Glomerular visceral epithelial cell (primary cell): ENCODE data around the gene IGFALS.

ENCODE experiments used
- DNase-seq: peaks from one replicate; pipeline ENCODE4 v3.0.0-alpha.2; 2016; ENCODE audit errors: extremely low spot score

The IGFALS gene

DNA sequence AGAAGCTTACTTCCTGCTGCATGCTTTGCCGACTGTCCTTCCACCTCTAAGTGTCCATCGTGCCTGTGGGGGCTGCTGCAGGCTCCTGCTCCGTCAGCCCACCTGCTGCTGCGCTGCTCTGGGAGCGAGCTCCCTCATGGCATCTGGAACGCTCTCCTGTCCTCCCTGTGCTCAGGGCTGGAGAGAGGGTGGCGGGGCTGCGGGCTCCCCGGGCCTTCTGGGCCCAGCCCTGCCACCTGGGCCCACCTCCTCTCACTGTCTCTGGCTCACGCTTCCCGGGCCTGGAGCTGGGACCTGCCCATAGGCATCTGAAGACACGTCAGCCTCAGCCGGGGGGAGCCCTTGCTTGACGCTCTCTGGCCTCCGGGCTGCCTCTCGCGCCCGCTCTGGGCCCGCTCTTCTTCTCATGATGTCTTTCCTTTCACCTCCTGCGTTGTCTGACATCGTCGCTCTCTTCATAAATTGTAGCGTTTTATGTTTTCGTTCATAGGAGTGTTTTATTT is 49.1 kb downstream of the IGFALS start:
- DNase-seq = no peak

DNA sequence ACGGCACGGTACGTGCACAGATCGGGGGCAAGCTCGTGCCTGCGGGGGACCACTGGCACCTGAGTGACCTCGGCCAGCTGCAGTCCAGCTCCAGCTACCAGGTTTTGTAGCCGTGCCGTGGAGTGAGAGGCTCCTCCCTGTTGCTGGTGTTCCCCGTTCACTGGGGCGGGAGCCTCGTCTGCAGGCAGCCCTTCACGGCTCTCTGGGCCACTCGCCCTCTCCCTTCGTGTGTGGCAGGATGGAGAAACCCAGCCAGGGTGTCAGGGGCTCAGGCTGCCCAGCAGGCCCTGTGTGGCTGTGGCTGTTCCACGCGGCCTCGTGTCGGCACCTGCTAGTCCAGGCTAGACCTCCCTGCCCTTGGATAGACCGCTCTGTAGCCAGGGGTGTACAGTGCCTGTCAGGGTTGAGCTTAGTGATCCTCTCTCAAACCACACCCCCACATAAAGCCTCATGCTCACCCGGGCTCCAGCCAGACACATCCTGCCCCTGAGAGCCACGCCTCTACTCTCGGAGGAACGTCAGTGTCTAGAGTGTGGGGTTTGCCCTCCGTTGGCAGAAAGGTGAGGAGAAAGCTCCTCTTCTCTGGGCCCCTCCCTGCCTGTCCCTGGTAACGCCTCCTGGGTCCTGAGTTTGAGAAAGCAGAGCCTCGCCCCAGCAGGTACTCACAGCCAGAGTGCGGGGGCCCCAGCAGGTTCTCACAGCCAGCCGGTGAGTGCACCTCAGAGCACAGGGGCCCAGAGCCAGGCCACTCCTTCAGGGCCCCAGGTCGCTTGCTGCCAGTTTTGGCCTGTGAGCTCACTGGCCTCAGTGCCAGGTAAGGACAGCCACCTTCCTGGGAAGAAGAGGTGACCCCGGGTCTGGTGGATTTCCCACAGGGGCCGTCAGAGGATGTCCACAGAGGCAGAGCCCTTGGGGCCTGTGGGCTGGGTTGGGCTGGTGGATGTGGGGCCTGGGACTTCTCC is 49.8 kb downstream of the IGFALS start:
- DNase-seq = no peak

DNA sequence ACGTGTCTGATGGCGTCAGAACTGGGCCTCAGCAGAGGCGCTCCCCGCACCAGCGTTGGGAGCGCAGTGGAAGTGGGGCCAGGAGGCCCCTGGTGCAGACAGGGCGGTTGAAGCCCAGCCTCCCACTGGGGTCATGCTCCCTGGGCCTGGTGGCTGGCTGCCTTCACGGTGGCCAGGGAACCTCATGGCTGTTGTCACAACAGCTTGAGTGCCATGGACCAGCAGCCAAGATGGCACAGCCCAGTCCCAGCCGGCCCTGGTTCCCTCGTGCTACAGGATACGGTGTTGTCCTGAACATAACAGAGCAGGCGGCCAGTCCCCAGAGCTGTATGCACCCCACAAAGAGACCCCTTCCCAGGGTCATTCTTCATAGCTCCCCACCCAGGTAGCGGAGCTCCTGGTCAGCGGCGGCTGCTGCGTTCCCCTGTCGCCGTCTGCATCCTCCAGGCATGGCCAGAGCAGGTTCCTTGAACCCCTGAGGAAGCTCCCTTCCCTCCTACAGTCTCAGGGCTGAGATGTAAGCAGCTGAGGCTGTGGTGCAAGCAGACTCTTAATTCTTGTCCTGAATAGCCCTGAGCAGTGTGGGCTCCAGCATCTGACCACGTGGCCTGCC is 51.8 kb downstream of the IGFALS start:
- no peak for DNase-seq

DNA sequence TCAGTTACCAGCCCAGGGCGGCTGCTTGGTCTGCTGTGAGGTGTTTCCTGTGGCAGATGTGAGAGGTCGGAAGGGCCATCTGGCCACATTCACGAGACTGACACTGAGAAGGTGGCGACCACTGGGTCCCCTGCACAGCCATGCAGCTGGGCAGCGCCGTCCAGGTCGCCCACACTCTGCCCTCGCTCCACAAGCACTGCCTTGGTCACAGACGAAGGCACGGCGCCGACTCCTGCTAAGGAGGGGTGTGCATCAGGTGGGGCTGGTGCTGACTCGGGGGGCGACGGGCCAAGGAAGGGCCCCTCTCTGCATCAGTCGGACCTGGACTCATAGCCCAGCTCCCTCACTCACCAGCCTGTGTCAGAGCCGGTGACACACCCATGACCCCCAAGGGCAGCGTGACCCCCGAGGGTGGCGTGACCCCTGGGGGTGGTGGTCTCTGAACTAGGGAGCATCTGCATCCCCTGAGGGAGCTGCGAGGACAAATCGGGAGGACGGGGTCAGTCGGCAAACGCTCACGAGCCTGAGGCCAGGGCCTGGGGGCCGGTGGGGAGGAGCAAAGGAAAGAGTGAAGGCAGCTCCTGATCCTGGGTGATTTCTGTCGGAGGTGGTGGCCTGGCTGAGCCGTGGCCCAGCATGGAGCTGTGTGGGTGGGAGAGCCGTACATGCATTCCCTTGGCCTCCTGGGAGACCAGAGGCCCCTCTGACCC is 52.6 kb downstream of the IGFALS start:
- no peak for DNase-seq
